ENCODE measurements around the gene FOXF1.

The FOXF1 gene

GRCh38 chr16:86534779-86535615 lies 24.7 kb downstream of the FOXF1 start:
- no peak for DNase-seq (ENCODE audit: low spot score)

GRCh38 chr16:86536621-86537020 lies 26.3 kb downstream of the FOXF1 start:
- no peak for DNase-seq (ENCODE audit: low spot score)

DNA sequence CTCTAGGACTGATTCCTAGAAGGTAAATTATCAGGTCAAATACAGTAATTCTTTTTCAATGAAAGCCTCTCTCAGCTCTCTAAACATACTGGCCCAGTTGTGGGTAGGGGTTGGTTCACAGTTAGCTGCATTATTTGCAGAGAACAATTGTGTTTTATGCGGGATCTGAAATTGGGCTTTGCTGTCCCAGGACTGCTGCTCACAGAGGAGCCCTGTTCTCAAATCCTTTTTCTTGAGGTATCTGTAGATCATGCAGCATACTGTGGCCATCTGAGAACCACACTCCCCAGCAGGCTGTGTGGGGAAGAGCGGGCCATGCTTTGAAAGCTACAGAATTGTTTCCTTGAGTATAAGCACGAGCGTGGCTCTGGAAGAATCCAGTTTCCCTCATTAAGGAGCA lies 27.2 kb downstream of the FOXF1 start:
- no peak for DNase-seq (ENCODE audit: low spot score)

DNA sequence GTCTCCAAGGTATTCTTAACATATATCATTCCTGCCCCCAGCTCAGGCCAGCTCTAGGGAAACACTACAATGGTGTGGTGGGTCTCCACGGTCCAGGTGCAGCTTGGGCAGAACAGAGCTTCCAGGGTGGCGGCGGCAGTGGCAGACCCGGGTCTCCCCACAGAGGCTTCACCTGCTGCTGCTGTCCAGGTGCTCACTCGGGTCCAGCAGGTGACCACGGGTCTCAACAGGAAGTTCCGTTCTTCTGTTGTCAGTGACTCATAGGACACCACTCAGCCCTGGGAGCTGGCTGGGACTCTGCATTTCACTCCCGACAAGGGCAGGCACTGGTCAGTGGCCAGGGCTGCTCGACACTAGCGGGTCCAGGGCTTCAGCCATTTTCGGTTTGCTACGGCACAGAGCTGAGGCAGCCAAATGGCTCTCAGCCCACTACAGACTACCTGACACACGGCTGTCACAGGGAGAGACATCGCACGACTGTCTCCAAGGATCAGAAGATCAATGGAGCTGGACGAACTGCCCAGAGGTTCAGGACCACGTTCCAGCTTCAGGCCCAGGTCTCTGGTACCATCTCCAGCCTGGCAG lies 28.0 kb downstream of the FOXF1 start:
- no peak for DNase-seq (ENCODE audit: low spot score)

- DNase-seq (ENCODE audit: low spot score): no peak
These were observed 30.6 kb downstream of the FOXF1 start for GRCh38 chr16:86540894-86541293.

DNA sequence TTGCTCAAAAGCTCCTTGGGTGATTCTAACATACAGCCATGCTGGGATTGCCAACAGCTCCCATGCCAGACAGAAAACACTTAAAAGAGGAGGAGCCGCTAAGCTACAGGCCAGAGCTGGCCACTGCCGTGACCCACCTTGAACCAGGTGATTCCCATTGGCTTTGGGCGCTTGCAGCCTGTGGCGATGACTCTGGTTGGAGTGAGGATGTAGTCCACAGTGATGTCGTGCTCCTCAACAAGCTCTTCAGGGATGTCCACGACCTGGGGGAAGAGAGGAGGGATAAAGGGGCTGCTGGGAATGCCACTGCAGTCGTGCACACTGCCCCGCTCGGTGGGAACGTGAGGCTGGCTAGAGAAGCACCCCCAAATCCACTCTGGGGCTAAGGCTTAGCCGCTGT lies 31.2 kb downstream of the FOXF1 start:
- DNase-seq (ENCODE audit: low spot score): no peak

GRCh38 chr16:86542756-86543750 lies 32.7 kb downstream of the FOXF1 start:
- no peak for DNase-seq (ENCODE audit: low spot score)

- no peak for DNase-seq (ENCODE audit: low spot score)
These were observed 35.2 kb downstream of the FOXF1 start for GRCh38 chr16:86545481-86545880.

- DNase-seq (ENCODE audit: low spot score): no peak
These were observed 35.8 kb downstream of the FOXF1 start for GRCh38 chr16:86545954-86546637.

- DNase-seq (ENCODE audit: low spot score): no peak
These were observed 36.3 kb downstream of the FOXF1 start for GRCh38 chr16:86546638-86547013.

DNA sequence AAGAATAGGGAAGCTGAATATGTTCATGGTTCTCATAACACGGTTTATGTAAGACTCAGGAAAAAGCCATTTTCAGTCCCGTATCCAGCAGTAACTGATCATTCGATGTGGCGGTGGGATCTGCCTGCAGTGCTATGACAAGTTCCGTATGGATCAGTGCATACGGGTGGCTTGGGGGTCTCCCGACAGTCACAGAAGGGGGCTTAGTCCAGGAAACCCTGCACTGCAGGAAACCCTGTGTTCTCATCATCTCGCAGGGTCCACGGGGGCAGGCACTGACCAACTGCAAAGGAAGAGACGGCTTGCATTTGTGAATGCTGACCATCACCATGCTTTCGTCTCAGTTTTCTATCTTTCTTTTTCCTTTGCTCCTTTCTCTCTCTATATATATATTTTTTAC lies 37.0 kb downstream of the FOXF1 start:
- DNase-seq (ENCODE audit: low spot score): no peak

DNA sequence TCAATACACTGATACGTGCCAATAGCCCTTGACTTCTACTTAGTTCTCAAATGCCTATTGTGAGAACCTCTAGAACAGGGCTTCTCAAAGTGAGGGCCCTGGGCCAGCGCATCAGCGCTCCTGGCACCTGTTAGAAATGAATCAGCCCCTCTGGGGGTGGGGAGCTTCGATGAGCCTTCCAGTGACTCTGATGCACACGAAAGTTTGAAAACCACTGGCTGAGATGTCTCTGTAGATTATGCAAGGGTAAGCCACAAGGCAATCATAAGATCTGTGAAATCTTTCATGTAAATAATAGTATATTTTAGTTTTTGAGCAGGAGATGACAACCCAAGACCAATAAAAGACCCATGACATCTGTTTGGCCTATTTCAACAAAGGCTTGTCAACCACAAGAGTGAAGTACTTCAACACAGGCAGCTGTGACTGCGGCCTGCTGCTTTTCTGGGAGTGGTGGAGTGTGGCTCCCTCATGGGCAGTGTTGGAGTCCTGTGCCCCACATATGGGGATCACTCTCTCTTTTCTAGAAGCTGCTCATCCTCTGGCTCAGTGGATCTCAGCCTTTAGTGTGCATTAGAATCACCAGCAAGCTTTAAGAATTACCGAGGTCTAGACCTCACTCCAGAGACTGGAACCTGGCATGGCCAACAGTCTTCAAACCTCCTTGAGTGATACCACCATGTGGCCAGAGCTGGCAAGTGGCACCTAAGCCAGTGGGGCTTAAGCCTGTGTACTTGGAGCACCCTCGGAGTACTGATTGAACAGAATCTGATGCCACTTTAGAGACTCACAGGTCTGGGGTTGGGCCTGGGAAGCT lies 39.0 kb downstream of the FOXF1 start:
- no peak for DNase-seq (ENCODE audit: low spot score)

GRCh38 chr16:86549893-86550190 lies 39.5 kb downstream of the FOXF1 start:
- DNase-seq (ENCODE audit: low spot score): no peak

DNA sequence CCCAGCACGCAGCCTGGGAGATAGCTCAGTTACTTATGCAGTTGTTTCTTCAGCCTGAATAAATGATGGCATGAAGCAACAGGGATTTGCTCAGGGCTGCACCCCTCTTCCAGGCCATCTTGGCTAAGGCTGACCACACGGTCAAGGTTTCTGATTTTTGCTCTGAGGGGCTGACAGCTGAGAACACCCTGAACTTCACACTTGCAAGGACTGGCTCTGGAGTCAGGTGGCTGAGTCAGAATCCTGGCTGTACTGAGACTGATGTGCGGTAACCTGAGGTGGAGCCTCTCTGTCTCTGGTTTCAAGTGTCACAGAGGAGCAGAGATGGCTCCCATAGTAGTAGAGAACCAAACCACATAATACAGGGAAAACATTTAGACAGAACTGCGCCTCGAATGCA lies 40.0 kb downstream of the FOXF1 start:
- no peak for DNase-seq (ENCODE audit: low spot score)

- no peak for DNase-seq (ENCODE audit: low spot score)
These were observed 43.0 kb downstream of the FOXF1 start for GRCh38 chr16:86553356-86553755.

- DNase-seq (ENCODE audit: low spot score): no peak
These were observed 44.2 kb downstream of the FOXF1 start for GRCh38 chr16:86554599-86554916.

- peak; percentile 94 for DNase-seq (ENCODE audit: low spot score)
These were observed 44.8 kb downstream of the FOXF1 start, which contains the start of gene MTHFSD for GRCh38 chr16:86554917-86555703. MTHFSD (minus strand) TSS chr16:86555235; CDS start chr16:86555184, 51 bp downstream.

- DNase-seq (ENCODE audit: low spot score): no peak
These were observed 45.4 kb downstream of the FOXF1 start for GRCh38 chr16:86555704-86556075.

DNA sequence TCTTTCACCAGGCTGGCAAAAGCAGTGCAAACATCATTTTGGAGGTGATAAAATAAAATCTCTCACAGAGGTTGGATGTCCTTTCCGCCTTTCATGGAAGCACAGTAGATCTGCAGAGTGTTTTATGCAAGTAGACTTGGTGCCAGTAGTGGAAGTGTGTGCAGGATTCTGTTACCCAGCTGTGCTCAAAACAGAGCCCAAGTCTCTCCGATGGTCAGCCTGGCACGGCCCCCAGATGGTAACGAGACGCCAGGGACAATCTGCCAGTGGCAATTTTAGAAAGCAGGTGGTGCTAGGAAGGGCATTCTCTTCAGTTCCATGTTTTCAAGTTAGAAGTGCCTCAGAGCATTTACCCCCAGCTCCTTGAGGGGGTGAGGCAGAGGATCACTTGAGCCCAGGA lies 46.2 kb downstream of the FOXF1 start:
- DNase-seq (ENCODE audit: low spot score): no peak

DNA sequence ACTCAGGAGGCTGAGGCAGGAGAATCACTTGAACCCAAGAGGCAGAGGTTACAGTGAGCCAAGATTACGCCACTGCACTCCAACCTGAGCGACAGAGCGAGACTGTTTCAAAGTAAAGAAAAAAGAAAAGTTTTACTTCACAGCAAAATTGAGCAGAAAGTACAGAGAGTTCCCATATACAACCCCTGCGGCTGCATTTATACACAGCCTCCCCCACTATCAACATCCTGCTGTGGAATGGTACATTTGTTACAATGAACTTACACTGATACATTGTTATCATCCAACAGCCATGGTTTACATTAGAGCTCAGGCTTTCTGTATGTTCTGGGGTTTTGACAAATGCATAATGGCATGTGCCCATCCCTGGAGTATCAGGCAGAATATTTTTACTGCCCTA lies 47.3 kb downstream of the FOXF1 start:
- no peak for DNase-seq (ENCODE audit: low spot score)
